HCT116 (cell line): ENCODE measurements around the gene PPP4R2. TPM values are rescaled to one million over a fixed set of nuclear protein-coding genes. Genes with fewer than 3 reads are reported as not detected.

Experiments used
- ATAC-seq: fragments of 200-7000 bp; cut with Tn5 transposase; 2 replicates; pipeline ENCODE4 v1.9.1; 2020; ENCODE audit warnings: mild to moderate bottlenecking, moderate library complexity
- BruUV-seq: library from RNA; stranded (reverse); fragments of 400-500 nt; replicated peaks from 2 replicates; lab custom pipeline; 2021; lab: Mats Ljungman, UMichigan
- CTCF ChIA-PET: fragments of 300-600 bp; sonication (Branson Sonifier 250); formaldehyde crosslinking; loops from one replicate; lab custom pipeline; 2021; ENCODE audit warnings: antibody characterized with exemption; lab: Charles Lee
- POLR2A ChIA-PET: fragments of 300-600, 350-600 bp; sonication (Branson Sonifier 250); formaldehyde crosslinking; loops from one replicate; lab custom pipeline; 2021; ENCODE audit warnings: antibody characterized with exemption; lab: Charles Lee
- RAD21 ChIA-PET, 2 experiments: fragments of 300-600 bp; sonication (Branson Sonifier 250); formaldehyde crosslinking; loops; one replicate each; lab custom pipeline; 2023; ENCODE audit warnings: low total read pairs in 2 of 2; ENCODE audit not compliant: uncharacterized antibody in 2 of 2, unreplicated experiment in 2 of 2, low non-redundant PET in 1 of 2; lab: Charles Lee
- DNase-seq: peaks from one replicate; pipeline ENCODE4 v3.0.0-alpha.2; 2010; ENCODE audit warnings: low read depth, low spot score
- H2AFZ ChIP-seq: fragments of 200-600 bp; shearing (Covaris generic), sonication (generic); 2 replicates; pipeline ENCODE4 v1.6.1; 2017; ENCODE audit warnings: low read depth, mixed run types, mixed read lengths, antibody characterized with exemption, low read length; ENCODE audit not compliant: poor library complexity, severe bottlenecking
- H3K27ac ChIP-seq: 2 replicates; pipeline ENCODE4 v1.5.1; 2012; ENCODE audit warnings: low read depth, low read length
- H3K27me3 ChIP-seq: fragments of 200-600 bp; sonication (generic); 2 replicates; pipeline ENCODE4 v1.6.1; 2016; ENCODE audit warnings: mixed run types, low read length, mixed read lengths; ENCODE audit not compliant: insufficient read depth
- H3K36me3 ChIP-seq, 2 experiments: fragments of 200-500 bp in 1 of 2; fragments of 200-600 bp in 1 of 2; sonication (Bioruptor generic) in 1 of 2; sonication (generic) in 1 of 2; 2 replicates each; pipeline versions ENCODE4 v1.5.1 to v1.6.1; 2014 to 2016; ENCODE audit warnings: low read length in 2 of 2, inconsistent platforms in 1 of 2, mixed read lengths in 1 of 2, mixed run types in 1 of 2; ENCODE audit not compliant: insufficient read depth in 2 of 2, control insufficient read depth in 1 of 2
- H3K4me1 ChIP-seq, 2 experiments: fragments of 200-600 bp in 1 of 2; sonication (generic) in 1 of 2; 2 replicates each; pipeline versions ENCODE4 v1.5.1 to v1.6.1; 2012 to 2017; ENCODE audit warnings: low read length in 2 of 2, inconsistent platforms in 1 of 2, mild to moderate bottlenecking in 1 of 2, mixed read lengths in 1 of 2, mixed run types in 1 of 2, moderate library complexity in 1 of 2; ENCODE audit not compliant: insufficient read depth in 2 of 2, control insufficient read depth in 1 of 2
- H3K4me2 ChIP-seq: fragments of 200-600 bp; sonication (generic); 2 replicates; pipeline ENCODE4 v1.6.1; 2017; ENCODE audit warnings: mixed run types, low read length, mixed read lengths
- H3K4me3 ChIP-seq, 2 experiments: fragments of 200-600 bp in 1 of 2; sonication (generic) in 1 of 2; replicated peaks in 1 of 2; 2 replicates each; pipeline ENCODE4 v1.5.1; 2011 to 2016; ENCODE audit warnings: low read length in 2 of 2, control low read depth in 1 of 2, low read depth in 1 of 2, mild to moderate bottlenecking in 1 of 2, mixed read lengths in 1 of 2, mixed run types in 1 of 2
- H3K79me2 ChIP-seq: fragments of 200-600 bp; sonication (generic); 2 replicates; pipeline ENCODE4 v1.6.1; 2017; ENCODE audit warnings: mild to moderate bottlenecking, mixed run types, low read length, moderate library complexity, mixed read lengths; ENCODE audit not compliant: insufficient read depth
- H3K9ac ChIP-seq: fragments of 200-600 bp; sonication (generic); 2 replicates; pipeline ENCODE4 v1.6.1; 2016; ENCODE audit warnings: low read length, mixed read lengths
- H3K9me2 ChIP-seq: fragments of 200-600 bp; sonication (generic), shearing (Covaris generic); 2 replicates; pipeline ENCODE4 v1.6.1; 2017; ENCODE audit warnings: mixed run types, mild to moderate bottlenecking, moderate library complexity; ENCODE audit not compliant: insufficient read depth
- H3K9me3 ChIP-seq, 2 experiments: fragments of 200-500 bp in 1 of 2; fragments of 200-600 bp in 1 of 2; sonication (Bioruptor generic) in 1 of 2; sonication (generic) in 1 of 2; 2 replicates each; pipeline ENCODE4 v1.6.1; 2014 to 2017; ENCODE audit warnings: low read length in 2 of 2, mixed read lengths in 2 of 2, inconsistent platforms in 1 of 2, low read depth in 1 of 2, mild to moderate bottlenecking in 1 of 2, mixed run types in 1 of 2, moderate library complexity in 1 of 2; ENCODE audit not compliant: control insufficient read depth in 1 of 2, insufficient read depth in 1 of 2
- H4K20me1 ChIP-seq: fragments of 200-600 bp; sonication (generic), shearing (Covaris generic); 2 replicates; pipeline ENCODE4 v1.6.1; 2017; ENCODE audit warnings: mixed run types, mild to moderate bottlenecking, moderate library complexity; ENCODE audit not compliant: insufficient read depth
- CTCF ChIP-seq, 3 experiments: fragments of 200-600 bp in 1 of 3; sonication (generic) in 1 of 3; IDR thresholded peaks in 2 of 3; conservative IDR thresholded peaks in 1 of 3; 2 replicates each; pipeline ENCODE4 v1.5.1; 2012 to 2017; ENCODE audit warnings: low read depth in 2 of 3, low read length in 2 of 3, antibody characterized with exemption in 1 of 3, borderline replicate concordance in 1 of 3, control low read depth in 1 of 3, mild to moderate bottlenecking in 1 of 3, mixed read lengths in 1 of 3, mixed run types in 1 of 3, moderate library complexity in 1 of 3; ENCODE audit not compliant: insufficient read depth in 1 of 3
- EZH2phosphoT487 ChIP-seq: fragments of 200-600 bp; IDR thresholded peaks from 2 replicates; pipeline ENCODE4 v1.6.1; 2018; ENCODE audit warnings: antibody characterized with exemption, borderline replicate concordance
- POLR2A ChIP-seq: IDR thresholded peaks from 2 replicates; pipeline ENCODE4 v1.7.0; 2011; ENCODE audit warnings: borderline replicate concordance; ENCODE audit not compliant: insufficient read depth, insufficient read length; ENCODE audit errors: extremely low read depth
- RAD21 ChIP-seq: IDR thresholded peaks from 2 replicates; pipeline ENCODE4 v1.6.1; 2012; ENCODE audit warnings: low read depth, mild to moderate bottlenecking
- SRF ChIP-seq: IDR thresholded peaks from 2 replicates; pipeline ENCODE4 v1.6.1; 2012; ENCODE audit warnings: low read depth
- ZFX ChIP-seq: fragments of 450-650 bp; IDR thresholded peaks from 2 replicates; pipeline ENCODE4 v1.6.1; 2017
- intact Hi-C: fragments of 100-400 bp; cut with micrococcal nuclease; formaldehyde crosslinking; loops from 2 replicates; pipeline ENCODE4 v1.10.0; 2022
- total RNA-seq: library from RNA; stranded (reverse); gene quantifications from one replicate; pipeline ENCODE4 v1.2.1, GENCODE V29; 2021; ENCODE audit not compliant: unreplicated experiment

PPP4R2 gene
- total RNA-seq, 1 experiment from 2014 or later = 72.5 TPM

- Histone ChIP-seq H3K9ac (peak overlapping the region; percentile 76), H2AFZ (no peak overlapping the region), H3K27me3 (no peaks in the 10 kb centered on the region), H3K4me1 (peaks cover 6 to 21% of the 10 kb centered on the region in 2 experiments; a peak in 3 of 4 replicates), H3K79me2 (peaks cover 56% of the 10 kb centered on the region), H3K4me2 (peak overlapping the region; percentile 83), H4K20me1 (peaks cover 24% of the 10 kb centered on the region), H3K4me3 (peak overlapping the region; percentile 51 to 92), H3K9me3 (no peaks in the 10 kb centered on the region), H3K36me3 (peaks cover 19 to 28% of the 10 kb centered on the region in 2 experiments), H3K9me2 (no peaks in the 10 kb centered on the region), H3K27ac (peak overlapping the region; percentile 82)
- intact Hi-C loops = loop anchor here (5.0 kb wide), 1 partner anchor 145 kb away; no protein-coding TSS in a partner anchor
- ATAC-seq (no peak), DNase-seq (peak; percentile 29)
- TF ChIP-seq EZH2phosphoT487 = no peak
- TF ChIP-seq RAD21 = peak; percentile 25; the same call in 1 of the 2 replicates
- no peak for TF ChIP-seq SRF
- TF ChIP-seq CTCF (IDR thresholded peaks at IDR 0.05 in 2 of 3, conservative IDR thresholded peaks at IDR 0.05 in 1 of 3; ENCODE audit: borderline replicate concordance in 1 of 3, insufficient read depth in 1 of 3, low read depth in 2 of 3, low read length in 2 of 3) = peak; percentile 26 to 53 (median 43); a peak in 4 of 6 replicates
- TF ChIP-seq POLR2A = no peak
- ChIA-PET CTCF (interaction anchor here (1.1 to 1.4 kb wide), 2 partner anchors 9 to 10 kb away, joined by 3 to 4 read pairs; no protein-coding TSS in a partner anchor), RAD21 (no interaction called here), POLR2A (interaction anchor here (1.3 kb wide), 1 partner anchor 146 kb away, joined by 3 read pairs; no protein-coding TSS in a partner anchor)
- BruUV-seq = TSS peak; percentile 46
These were observed 880 bp downstream of the PPP4R2 start for GRCh38 chr3:72997421-72997961.

- POLR2A ChIA-PET = no interaction called here
- RAD21 ChIA-PET = no interaction called here
- TF ChIP-seq CTCF (IDR thresholded peaks at IDR 0.05 in 2 of 3, conservative IDR thresholded peaks at IDR 0.05 in 1 of 3; ENCODE audit: borderline replicate concordance in 1 of 3, insufficient read depth in 1 of 3, low read depth in 2 of 3, low read length in 2 of 3) = no peak
- no peak for TF ChIP-seq ZFX
- TF ChIP-seq SRF = no peak
- DNase-seq (no peak), ATAC-seq (no peak)
- BruUV-seq = no TSS peak
- peaks cover 24% of the 10 kb centered on the region for H4K20me1 ChIP-seq
- CTCF ChIA-PET = no interaction called here
- H3K4me3 ChIP-seq = peak overlapping the region in 1 of 2 experiments; percentile 92; a peak in 1 of 4 replicates
- H3K36me3 ChIP-seq = peaks cover 21 to 31% of the 10 kb centered on the region in 2 experiments
- peak overlapping the region; percentile 83; the same call in 1 of the 2 replicates for H3K4me2 ChIP-seq
- intact Hi-C loops = loop anchor here (5.0 kb wide), 1 partner anchor 146 kb away; no protein-coding TSS in a partner anchor
- H3K9me3 ChIP-seq = no peaks in the 10 kb centered on the region
- no peak overlapping the region for H3K27ac ChIP-seq
- H3K79me2 ChIP-seq = peaks cover 65% of the 10 kb centered on the region
- no peaks in the 10 kb centered on the region for H3K9me2 ChIP-seq
- no peak overlapping the region for H3K9ac ChIP-seq
- H3K27me3 ChIP-seq = no peaks in the 10 kb centered on the region
- H2AFZ ChIP-seq = no peak overlapping the region
- H3K4me1 ChIP-seq = peaks cover 6 to 21% of the 10 kb centered on the region in 2 experiments; a peak in 3 of 4 replicates
These were observed 1.9 kb downstream of the PPP4R2 start for GRCh38 chr3:72998466-72998865.
